ENCODE measurements around the gene IFIT1B.

DNA sequence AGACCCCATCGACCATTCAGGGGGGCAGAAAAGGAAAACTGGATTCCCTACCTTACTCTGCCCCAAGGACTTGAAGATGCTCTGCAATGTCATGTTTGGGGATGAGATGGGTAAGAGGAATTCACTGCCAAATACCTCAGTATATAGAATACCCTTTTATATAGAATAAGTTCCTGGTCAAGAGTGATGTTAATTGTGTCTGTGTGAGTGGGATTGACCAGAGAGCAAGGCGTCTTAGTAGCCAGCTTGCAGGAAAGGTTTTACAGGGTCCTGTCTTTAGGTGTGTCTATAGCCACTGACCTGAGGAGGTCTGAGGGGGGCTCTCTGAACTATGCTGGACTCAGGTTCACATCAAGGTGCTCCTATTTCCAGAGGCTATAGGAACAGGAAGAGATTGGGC lies 48.7 kb upstream of the IFIT1B start:
- TF ChIP-seq CTCF (IDR thresholded peaks at IDR 0.05 in 8 of 11, conservative IDR thresholded peaks at IDR 0.05 in 3 of 11) (no peak), POLR2AphosphoS5 (IDR thresholded peaks at IDR 0.05) (no peak), POLR2A (IDR thresholded peaks at IDR 0.05) (no peak)

All from spleen (tissue), 7 donors.